ENCODE data around the gene SLC12A3.

SLC12A3 gene

DNA sequence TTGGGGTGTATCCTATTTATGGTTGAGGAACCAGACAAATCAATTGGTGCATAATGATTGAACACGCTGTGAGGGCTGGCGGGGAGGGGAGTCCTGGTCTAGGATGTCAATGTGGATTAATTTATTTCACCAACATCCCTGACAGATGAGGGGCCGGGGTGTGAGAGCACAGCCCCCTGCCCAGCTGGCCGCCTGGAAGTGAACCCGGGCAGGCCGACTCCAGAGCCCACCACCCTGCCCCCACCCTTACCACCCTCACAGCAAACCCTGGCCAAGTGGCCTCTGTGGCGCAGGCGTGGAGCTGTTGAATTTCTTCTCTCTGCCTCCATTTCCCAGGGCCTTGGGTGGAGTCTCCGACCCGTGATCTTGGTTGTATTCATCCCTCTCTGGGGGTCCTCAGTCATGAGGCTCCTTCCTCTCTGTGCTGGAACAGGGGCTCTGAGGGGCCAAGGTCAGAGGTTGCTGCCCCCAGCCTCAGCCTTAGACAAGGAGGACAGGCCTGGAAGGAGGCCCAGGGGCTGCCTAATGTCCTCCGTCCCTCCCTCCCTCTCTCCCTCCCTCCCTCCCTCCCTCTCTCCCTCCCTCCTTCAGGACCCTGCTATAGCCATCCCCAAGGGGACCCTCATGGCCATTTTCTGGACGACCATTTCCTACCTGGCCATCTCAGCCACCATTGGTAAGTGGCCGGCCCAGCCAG is 12.6 kb downstream of the SLC12A3 start:
- FAIRE-seq: no peak
- no peak for DNase-seq (ENCODE audit: insufficient read length, low spot score)
- TF ChIP-seq, protein P1, sequence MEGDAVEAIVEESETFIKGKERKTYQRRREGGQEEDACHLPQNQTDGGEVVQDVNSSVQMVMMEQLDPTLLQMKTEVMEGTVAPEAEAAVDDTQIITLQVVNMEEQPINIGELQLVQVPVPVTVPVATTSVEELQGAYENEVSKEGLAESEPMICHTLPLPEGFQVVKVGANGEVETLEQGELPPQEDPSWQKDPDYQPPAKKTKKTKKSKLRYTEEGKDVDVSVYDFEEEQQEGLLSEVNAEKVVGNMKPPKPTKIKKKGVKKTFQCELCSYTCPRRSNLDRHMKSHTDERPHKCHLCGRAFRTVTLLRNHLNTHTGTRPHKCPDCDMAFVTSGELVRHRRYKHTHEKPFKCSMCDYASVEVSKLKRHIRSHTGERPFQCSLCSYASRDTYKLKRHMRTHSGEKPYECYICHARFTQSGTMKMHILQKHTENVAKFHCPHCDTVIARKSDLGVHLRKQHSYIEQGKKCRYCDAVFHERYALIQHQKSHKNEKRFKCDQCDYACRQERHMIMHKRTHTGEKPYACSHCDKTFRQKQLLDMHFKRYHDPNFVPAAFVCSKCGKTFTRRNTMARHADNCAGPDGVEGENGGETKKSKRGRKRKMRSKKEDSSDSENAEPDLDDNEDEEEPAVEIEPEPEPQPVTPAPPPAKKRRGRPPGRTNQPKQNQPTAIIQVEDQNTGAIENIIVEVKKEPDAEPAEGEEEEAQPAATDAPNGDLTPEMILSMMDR (IDR thresholded peaks at IDR 0.05; ENCODE audit: insufficient read depth, missing control alignments): no peak

DNA sequence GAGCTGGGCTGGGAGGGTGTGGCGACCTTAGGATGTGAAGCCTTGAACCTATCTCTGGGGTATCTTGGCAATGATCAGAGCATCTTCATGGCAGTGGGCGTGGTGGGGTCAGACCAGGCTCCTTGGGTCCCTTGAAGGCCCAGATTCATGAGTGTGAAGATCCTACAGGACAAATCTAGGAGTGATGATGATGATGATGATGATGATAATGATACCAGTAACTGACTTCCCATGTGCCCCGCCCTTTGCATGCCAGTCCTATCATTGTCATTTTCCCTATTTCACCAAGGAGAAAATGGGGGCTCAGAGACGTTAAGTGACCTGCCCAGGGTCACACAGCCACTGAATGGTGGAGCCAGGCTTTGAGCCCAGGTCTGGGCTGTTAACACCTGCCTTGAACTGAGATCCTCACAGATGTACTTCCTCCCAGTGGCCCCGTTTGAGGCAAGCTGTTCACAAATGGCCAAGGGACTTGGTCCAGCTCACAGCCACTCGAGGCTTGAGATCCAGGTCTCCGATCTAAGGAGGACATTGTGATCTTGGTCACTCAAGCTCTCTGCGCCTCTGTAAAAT is 13.4 kb downstream of the SLC12A3 start:
- no peak for FAIRE-seq
- DNase-seq (ENCODE audit: insufficient read length, low spot score): no peak
- TF ChIP-seq, protein P1 (IDR thresholded peaks at IDR 0.05; ENCODE audit: insufficient read depth, missing control alignments): no peak

DNA sequence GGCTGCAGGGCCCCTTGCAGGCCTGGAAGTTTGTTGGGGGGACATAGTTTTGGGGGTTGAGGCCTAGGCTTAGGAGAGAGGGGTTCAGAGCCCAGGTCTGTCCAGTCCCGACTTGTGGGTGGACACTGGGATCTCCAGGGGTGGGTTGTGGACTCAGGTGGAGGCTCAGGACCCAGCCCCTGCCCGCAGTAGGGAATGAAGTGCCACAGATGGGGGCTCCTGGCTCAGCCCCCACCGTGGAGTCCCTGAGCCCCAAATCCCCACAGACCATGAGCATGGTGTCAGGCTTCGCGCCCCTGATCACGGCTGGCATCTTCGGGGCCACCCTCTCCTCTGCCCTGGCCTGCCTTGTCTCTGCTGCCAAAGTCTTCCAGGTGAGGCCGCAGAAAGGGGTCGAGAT is 14.3 kb downstream of the SLC12A3 start:
- no peak for FAIRE-seq
- TF ChIP-seq, protein P1 (IDR thresholded peaks at IDR 0.05; ENCODE audit: insufficient read depth, missing control alignments): no peak

DNA sequence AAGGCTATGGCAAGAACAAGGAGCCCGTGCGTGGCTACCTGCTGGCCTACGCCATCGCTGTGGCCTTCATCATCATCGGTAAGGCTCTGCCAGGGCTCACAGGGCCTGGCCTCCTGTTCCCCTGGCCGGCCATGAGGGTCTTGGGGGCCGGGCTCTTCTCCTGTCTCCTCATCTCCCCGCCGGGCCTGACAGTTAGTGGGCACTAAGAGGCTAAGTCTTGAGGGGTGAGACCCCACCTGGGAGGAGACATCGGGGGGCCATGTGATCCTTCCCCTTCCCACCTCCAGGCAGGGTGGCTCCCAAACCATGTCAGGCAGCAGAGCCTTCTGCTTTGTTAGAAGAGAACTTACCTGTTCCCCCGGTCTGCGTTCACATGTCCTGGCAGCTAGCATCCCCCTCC is 15.2 kb downstream of the SLC12A3 start:
- TF ChIP-seq, protein P1 (IDR thresholded peaks at IDR 0.05; ENCODE audit: insufficient read depth, missing control alignments): no peak
- no peak for FAIRE-seq
- no peak for DNase-seq (ENCODE audit: insufficient read length, low spot score)

More for the DNA sequence above, 14.3 kb downstream of the SLC12A3 start:
- no peak for DNase-seq (ENCODE audit: insufficient read length, low spot score)

DNA sequence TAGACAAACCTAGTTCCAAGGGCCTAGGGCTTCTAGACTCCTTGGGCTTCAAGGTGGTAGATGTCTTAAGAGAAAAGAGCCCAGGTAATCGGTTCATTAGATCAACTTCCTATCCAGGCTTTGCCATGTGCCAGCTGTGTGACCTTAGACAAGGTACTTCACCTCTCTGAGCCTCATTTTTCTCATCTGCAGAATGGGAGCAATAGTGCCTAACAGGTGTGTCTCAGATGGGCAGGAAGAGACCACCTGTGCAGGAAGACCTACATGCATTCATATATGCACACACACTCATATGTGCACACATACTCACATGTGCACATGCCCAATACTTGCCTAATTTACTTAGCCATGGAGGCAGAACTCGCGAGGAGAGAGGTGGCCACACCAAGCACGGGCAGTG is 15.7 kb downstream of the SLC12A3 start:
- TF ChIP-seq, protein P1 (IDR thresholded peaks at IDR 0.05; ENCODE audit: insufficient read depth, missing control alignments): no peak
- DNase-seq (ENCODE audit: insufficient read length, low spot score) (no peak), FAIRE-seq (no peak)

DNA sequence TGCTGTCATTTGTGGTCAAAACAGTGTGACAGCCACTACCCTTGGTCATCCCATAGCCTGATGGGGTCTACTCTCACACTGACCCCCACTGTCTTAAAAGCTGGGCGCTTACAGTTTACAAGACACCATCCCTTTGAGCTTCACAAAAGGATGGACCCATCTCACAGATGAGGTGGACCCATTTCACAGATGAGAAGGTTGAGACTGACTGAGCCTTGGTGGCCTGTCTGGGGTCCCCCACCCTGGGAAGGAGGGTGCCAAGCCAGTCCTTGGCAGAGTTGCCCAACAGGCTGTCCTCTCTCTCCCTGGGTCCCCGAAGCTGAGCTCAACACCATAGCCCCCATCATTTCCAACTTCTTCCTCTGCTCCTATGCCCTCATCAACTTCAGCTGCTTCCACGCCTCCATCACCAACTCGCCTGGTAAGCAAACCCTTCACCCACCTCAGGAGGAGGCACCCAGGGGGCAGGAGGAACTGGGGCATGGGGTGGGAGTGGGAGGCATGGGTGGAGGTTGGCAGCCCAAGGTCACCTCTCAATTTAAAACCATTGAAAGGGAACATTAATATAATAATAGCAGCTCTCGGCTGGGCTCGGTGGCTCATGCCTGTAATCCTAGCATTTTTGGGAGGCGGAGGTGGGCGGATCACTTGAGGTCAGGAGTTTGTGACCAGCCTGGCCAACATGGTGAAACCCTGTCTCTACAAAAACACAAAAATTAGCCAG is 17.2 kb downstream of the SLC12A3 start:
- TF ChIP-seq, protein P1 (IDR thresholded peaks at IDR 0.05; ENCODE audit: insufficient read depth, missing control alignments): no peak
- DNase-seq (ENCODE audit: insufficient read length, low spot score): no peak
- FAIRE-seq: no peak

DNA sequence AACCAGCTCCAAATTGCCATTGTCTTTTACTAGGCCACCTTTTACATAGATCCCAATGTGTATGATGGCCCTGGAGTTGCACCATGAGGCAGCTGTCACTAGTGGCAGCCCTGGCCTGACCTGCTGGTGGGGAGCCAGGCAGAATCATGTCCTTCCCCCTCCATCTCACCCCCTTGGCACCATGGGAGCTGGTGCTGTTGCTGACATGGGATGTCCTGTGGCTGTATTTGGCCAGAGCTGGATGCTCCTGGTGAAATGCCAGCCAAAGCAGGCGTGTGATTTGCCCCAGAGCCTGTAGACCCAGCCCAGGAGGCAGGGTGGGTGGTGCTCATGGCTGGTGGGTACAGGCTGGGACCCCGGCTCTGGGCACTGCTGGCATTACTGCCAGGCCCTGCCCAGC is 18.6 kb downstream of the SLC12A3 start:
- no peak for FAIRE-seq
- TF ChIP-seq, protein P1 (IDR thresholded peaks at IDR 0.05; ENCODE audit: insufficient read depth, missing control alignments): no peak
- DNase-seq (ENCODE audit: insufficient read length, low spot score): no peak

All from D721Med (cell line).